HCT116 (cell line): ENCODE results near the gene STAP2.

Experiments
- CTCF ChIP-seq, 3 experiments: fragments of 200-600 bp in 1 of 3; sonication (generic) in 1 of 3; IDR thresholded peaks in 2 of 3; conservative IDR thresholded peaks in 1 of 3; 2 replicates each; pipeline ENCODE4 v1.5.1; 2012 to 2017; ENCODE audit warnings: low read depth in 2 of 3, low read length in 2 of 3, antibody characterized with exemption in 1 of 3, borderline replicate concordance in 1 of 3, control low read depth in 1 of 3, mild to moderate bottlenecking in 1 of 3, mixed read lengths in 1 of 3, mixed run types in 1 of 3, moderate library complexity in 1 of 3; ENCODE audit not compliant: insufficient read depth in 1 of 3
- JUND ChIP-seq: IDR thresholded peaks from 2 replicates; pipeline ENCODE4 v1.6.1; 2012
- YY1 ChIP-seq: IDR thresholded peaks from 2 replicates; pipeline ENCODE4 v1.6.1; 2011; ENCODE audit warnings: low read length, low read depth, moderate library complexity, mild to moderate bottlenecking; ENCODE audit not compliant: insufficient replicate concordance; ENCODE audit errors: extremely low read depth

- no peak for TF ChIP-seq CTCF (IDR thresholded peaks at IDR 0.05 in 2 of 3, conservative IDR thresholded peaks at IDR 0.05 in 1 of 3; ENCODE audit: borderline replicate concordance in 1 of 3, insufficient read depth in 1 of 3, low read depth in 2 of 3, low read length in 2 of 3)
- TF ChIP-seq JUND: no peak
- TF ChIP-seq YY1: no peak
Measured at GRCh38 chr19:4378886-4379285, 40.3 kb upstream of the STAP2 start.
